GM19372 (cell line): ENCODE results near the gene EEF1A1.
A peak's percentile ranks its signal among the peaks of the same experiment; 100 is the strongest.
"Not testable (repeated sequence)": the region's sequence is repeated elsewhere in the genome, so short reads cannot be mapped to it uniquely, and the experiment has no call there.

Source experiments
- ATAC-seq: cut with Tn5 transposase; IDR thresholded peaks from one replicate; pipeline ENCODE4 v1.9.1; 2021; ENCODE audit warnings: mild to moderate bottlenecking, low read depth, moderate library complexity; ENCODE audit not compliant: unreplicated experiment

Gene EEF1A1

DNA sequence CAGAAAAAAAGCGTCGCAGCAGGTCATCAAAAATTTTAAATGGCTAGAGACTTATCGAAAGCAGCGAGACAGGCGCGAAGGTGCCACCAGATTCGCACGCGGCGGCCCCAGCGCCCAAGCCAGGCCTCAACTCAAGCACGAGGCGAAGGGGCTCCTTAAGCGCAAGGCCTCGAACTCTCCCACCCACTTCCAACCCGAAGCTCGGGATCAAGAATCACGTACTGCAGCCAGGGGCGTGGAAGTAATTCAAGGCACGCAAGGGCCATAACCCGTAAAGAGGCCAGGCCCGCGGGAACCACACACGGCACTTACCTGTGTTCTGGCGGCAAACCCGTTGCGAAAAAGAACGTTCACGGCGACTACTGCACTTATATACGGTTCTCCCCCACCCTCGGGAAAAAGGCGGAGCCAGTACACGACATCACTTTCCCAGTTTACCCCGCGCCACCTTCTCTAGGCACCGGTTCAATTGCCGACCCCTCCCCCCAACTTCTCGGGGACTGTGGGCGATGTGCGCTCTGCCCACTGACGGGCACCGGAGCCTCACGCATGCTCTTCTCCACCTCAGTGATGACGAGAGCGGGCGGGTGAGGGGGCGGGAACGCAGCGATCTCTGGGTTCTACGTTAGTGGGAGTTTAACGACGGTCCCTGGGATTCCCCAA, at the start of gene EEF1A1:
EEF1A1 (minus strand) TSS at position 345 of the 663 bp plus-strand sequence. CDS start 1,006 bp downstream, outside the sequence.
- peak; percentile 54 for ATAC-seq

DNA sequence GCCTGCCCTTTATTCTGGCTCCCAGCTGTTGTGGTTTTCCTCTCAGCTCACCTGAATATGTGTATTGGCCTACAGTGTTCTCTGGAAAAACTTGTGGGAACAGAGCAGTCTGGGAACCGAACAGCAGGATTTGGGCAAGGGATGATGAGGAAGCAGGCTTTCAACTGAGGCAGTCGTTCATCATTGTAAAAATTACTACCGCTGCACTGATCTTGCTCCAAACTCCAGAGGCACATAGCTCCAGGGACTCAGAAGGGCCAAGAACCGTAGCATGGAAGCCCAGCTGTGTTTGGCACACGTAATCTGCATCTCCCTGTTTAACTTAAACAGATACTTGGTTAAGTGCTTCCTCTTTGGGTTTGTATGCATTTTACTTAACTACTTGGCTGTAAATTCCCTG, 48.3 kb upstream of the EEF1A1 start:
- ATAC-seq, result no peak

DNA sequence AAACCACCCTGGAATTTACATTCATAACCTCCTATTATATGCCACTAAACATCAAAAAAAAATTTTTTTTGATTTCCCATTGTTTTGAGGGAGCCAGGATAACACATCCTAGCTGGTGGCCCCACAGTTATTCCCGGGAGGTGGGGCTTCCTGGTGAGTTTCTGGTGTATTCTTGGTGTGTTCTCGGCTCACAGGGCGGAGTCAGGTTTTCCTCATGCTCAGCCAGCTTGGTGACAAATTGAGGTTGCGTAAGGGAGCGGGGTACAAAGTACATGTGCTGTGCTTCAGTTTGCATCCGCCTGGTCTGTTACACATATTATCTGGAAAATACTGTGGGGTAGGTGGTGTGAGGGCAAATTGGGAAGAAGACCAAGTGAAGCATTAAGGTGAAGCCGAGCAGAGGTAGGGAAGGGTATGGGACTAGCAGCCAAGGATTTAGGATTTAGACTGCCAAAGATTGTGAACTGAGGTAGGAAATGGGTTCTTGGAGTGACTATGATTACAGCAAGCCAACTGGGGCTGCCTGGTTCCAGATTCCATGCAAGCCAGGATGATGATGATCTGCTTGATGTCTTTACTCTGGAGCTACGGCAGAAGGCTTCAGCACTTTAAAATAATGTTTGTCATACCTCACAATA, 46.2 kb upstream of the EEF1A1 start:
- ATAC-seq, result no peak

DNA sequence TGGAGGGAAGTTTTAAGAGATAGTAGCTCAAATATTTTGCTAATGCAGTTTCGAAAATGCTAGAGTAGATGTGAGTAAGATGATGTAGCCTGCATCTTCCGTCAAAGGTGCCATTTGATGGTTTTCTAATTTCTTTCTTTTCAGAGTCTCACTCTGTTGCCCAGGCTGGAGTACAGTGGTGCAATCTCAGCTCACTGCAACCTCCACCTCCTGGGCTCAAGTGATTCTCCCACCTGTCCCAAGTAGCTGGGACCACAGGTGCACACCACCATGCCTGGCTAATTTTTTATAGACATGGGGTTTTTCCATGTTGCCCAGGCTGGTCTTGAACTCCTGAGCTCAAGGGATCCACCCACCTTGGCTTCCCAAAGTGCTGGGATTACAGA, 45.6 kb upstream of the EEF1A1 start:
- not testable (repeated sequence) for ATAC-seq

DNA sequence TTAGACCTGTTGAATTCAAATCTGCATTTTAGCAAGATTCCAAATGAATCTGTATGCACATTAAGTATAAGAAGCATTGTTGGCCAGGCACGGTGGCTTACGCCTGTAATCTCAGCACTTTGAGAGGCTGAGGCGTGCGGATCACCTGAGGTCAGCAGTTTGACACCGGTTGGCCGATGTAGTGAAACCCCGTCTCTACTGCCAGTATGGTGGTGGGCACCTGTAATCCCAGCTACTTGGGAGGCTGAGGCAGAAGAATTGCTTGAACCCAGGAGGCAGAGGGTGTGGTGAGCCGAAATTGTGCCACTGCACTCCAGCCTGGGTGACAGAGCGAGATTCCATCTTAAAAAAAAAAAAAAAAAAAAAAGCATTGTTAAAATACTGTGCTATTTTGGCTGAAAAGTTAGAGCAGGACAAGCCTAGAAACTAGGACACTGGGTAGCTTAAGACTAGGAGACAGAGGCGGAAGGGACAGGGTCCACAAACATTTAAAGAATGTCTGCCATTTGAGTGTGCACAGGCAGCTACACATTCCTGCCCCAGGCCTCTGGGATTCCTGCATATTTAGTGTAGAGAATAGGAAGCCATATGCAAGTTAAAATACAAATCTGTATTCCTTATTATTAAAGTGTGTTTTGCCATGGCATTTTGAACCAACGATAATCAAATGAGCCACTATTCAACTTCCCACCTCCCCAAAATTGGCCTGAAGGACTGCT, 45.1 kb upstream of the EEF1A1 start:
- ATAC-seq, result no peak

DNA sequence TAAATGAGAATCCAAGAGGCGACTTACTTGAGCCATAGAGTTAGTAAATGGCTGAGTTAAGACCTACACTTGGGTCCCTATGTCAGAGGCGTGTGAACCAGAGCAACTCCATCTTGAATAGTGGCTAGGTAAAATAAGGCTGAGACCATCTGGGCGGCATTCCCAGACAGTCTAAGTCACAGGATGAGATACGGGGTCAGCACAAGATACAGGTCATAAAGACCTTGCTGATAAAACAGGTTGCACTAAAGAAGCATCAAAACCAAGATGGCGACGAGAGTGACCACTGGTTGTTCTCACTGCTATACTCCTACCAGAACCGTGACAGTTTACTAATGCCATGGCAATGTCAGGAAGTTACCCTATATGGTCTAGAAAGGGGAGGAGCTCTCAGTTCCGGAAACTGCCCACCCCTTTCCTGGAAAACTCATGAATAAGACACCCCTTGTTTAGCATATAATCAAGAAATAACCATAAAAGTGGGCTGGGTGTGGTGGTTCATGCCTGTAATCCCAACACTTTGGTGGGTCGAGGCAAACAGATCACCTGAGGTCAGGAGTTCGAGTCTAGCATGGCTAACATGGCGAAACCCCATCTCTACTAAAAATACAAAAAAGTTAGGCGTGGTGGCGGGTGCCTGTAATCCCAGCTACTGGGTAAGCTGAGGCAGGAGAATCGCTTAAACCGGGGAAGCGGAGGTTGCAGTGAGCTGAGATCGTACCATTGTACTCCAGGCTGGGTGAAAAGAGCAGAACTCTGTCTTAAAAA, 43.9 kb upstream of the EEF1A1 start:
- ATAC-seq, result no peak

DNA sequence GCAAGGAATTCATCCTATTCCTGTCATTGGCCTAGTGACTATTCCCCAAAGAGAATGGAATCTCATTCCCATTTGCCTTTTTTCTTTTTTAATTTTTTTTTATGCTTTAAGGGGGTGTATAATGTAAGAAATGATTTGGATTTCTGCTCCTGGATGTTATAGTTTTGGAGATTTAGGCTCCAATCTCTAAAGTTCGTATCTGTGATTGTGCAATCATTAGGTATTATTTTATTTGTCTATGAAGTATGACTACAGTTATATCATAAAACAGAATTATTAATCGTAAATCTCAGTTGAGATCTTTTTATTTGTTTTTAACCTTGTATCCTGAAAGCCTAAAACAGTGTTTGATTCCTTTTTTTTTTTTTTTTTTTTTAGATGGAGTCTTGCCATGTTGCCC, 41.7 kb upstream of the EEF1A1 start:
- ATAC-seq, result no peak

DNA sequence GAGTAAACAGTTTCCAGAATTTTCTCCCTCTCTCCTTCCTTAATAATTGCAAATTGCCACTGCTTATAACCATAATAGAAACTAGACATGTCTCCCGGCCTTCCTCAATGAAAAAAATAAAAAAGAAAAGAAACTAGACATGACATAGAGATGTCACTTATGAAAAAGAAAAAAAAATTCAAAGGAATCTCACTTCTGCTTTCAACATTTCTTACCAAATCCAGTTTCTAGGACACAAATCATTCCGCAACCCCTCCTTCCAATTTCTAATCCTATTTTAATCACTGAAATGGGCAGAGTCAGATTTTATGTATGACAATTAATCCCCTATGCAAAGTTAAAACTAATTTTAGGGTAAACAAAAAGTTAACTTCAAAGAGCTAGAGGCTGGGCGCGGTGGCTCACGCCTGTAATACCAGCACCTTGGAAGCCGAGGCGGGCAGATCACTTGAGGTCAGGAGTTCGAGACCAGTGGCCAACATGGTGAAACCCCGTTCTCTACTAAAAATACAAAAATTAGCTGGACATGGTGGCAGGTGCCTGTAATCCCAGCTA, 40.1 kb upstream of the EEF1A1 start:
- no peak for ATAC-seq

DNA sequence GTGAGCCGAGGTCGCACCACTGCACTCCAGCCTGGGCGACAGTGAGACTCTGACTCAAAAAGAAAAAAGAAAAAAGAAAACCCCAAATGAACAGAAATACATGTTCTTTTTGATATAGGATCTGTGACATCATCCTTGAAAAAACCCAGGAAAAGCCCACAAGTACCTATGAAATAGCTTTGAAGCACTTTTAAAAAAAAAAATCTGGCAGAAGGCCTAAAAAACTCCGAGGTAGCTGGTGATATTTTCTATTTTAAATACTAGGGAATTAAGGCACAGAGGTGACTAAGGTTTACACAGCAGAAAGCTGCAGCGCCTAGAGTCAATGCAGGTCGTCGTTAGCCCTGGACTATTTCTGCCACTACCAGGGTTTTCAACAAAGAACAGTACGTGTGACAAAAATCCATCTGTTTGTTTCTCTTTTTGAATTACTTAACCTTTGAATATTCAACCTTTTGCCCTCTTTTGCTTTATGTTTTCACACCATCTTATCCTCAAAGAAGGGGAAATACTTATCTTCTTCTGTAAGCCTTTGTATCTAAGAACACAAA, 39.4 kb upstream of the EEF1A1 start:
- no peak for ATAC-seq

DNA sequence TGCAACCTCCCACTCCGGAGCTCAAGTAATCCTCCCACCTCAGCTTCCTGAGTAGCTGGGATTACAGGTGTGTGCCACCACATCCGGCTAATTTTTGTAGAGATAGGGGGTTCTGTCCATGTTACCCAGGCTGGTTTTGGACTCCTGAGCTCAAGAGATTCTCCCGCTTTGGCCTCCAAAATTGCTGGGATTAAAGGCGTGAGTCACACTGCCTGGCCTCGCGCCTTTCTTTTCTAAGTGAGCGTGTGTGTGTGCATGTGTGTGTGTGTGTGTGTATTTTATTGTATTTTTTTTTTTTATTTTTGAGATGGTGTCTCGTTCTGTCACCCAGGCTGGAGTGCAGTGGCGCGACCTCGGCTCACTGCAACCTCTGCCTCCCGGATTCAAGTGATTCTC, 38.6 kb upstream of the EEF1A1 start:
- not testable (repeated sequence) for ATAC-seq

DNA sequence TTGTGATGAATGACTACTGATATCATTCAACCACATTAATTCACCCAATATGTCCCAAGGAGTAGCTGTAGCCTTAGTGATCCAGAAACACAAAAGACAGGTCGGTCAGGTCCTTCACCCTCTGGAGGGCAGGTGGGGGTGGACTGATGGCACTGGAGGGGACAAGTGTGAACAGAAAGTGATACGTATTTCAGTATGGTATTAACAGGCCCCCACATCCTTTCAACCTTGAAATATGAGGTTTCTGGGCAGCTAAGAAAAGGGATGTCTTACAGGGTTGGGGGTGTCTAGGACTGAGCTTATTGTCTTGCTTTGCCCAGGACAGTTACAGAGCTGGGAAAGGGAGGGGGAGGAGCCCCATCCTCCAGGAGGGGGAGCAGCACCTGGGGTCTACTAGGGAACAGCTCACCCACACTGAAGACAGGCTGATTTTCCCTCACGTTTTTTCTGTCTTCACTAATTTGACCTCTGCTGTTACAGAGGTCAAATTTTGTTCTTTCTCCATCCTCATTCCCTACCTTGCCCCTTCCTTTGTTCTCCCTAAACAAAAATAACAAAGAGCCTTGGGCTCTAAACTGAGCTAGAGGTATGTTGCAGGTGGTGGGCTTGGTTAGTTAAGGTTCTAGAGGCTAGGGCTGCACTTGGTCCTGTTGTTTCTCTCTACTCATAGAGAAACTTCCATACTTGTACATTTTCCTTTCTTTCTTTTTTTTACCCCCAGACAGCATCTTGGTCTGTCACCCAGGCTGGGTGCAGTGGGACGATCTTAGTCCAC, 38.0 kb upstream of the EEF1A1 start:
- ATAC-seq, result no peak

DNA sequence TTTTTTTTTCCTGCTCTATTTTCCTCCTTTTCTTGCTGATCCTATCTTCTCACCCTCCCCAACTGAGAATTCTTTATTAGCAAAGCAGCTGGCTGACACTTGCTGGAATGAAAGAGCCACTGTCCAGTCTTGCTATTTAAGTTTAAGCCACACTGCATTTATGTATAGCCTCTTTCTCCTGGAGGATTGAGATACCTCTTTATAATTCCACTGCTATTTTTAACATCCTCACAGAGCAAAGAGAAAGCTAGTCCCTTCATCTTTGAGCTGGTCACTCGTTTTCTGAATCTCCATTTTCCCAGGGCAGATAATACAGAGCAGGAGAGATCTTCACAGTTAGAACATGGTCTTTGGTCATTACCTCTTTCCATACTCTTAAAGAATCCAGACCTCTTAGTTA, 36.0 kb upstream of the EEF1A1 start:
- ATAC-seq, result no peak

DNA sequence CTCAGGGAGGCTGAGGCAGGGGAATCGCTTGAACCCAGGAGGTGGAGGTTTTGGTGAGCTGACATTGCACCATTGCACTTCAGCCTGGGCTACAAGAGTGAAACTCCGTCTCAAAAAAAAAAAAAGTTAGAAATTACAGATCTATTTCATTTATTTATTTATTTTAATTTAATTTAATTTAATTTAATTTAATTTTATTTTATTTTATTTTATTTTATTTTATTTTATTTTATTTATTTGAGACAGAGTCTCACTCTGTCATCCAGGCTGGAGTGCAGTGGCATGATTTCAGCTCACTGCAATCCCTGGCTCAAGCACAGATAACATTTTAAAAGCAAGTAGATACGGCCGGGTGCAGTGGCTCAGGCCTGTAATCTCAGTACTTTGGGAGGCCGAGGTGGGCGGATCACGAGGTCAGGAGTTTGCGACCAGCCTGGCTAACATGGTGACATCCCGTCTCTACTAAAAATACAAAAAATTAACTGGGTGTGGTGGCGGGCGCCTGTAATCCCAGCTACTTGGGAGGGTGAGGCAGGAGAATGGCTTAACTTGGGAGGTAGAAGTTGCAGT, 34.6 kb upstream of the EEF1A1 start:
- ATAC-seq, result not testable (repeated sequence)

DNA sequence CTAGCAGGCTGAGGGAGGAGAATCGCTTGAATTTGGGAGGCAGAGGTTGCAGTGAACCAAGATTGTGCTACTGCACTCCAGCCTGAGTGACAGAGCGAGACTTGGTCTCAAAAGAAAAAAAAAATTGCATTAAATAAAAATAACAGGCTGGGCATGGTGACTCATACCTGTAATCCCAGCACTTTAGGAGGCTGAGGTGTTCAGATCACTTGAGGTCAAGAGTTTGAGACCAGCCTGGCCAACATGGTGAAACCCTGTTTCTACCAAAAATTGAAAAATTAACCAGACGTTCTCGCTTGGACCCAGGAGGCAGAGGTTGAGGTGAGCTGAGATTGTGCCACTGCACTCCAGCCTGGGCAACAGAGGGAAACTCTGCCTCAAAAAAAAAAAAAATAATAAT, 30.3 kb upstream of the EEF1A1 start:
- not testable (repeated sequence) for ATAC-seq

DNA sequence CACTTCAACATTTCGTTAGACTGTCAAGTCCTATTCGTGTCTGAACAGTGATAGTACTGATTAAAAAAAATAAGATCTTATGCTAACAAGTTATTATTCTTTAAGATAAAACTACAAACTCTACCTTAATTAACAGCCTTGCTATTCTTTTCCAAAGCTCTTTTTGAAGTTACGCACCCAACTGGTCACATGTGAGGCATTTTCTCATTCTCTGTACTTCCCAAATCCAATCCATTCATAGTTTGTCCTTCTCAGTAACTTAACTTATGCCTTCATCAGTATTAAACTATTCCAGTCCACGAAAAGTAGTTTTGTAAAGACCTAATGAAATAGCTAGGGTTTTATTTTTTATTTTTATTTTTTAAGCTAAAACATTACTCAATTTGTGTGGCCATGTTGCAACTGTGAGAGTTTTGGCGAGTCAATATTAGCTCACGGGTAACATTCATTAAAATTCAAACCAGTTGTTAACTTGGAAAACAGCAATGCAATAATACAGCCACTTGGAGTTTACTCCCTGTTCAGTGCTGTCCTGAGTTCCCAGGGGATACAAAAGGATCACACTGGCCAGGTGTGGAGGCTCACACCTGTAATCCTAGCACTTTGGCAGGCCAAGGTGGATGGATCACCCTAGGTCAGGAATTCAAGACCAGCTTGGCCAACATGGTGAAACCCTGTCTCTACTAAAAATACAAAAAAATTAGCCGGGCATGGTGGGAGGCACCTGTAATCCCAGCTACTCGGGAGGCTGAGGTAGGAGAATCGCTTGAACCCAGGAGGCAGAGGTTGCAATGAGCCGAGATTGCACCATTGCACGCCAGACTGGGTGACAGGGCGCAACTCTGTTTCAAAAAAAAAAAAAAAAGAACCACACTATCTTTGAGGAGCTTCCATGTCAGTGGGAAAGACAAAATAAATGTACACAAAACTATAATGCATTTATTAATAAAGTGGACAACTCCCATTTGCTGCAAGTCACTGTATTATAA, 27.9 kb upstream of the EEF1A1 start:
- no peak for ATAC-seq

DNA sequence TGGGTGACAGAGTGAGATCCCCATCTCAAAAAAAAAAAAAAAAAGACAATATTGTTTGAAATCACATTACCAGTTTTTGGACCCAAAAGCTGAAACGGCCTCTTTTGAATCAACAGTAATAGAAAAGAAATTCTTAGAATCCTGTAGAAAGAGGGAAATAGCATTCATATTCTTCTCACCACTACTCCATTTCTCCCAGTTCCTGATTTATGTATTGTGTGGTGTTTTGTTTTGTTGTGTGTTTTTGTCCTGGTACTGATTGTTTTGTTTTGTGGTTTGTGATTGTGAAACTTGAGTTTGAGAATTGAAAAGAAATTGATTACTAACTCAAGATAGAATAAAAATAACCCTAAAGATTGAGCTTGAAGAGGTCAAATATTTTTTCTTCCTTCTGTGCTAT, 26.2 kb upstream of the EEF1A1 start:
- no peak for ATAC-seq

DNA sequence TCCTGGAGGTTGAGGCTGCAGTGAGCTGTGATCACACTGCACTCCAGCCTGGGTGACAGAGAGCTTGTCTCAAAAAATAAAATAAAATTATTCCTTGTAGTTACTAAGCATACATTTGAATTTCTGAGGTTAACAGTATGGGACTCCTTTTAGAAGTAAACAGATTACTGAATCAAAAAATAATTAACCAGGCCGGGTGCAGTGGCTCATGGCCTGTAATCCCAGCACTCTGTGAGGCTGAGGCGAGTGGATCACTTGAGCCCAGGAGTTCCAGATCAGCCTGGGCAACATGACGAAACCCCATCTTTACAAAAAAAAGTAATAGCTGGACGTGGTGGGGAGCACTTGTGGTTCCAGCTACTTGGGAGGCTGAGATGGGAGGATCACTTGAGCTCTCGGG, 22.1 kb upstream of the EEF1A1 start:
- no peak for ATAC-seq

DNA sequence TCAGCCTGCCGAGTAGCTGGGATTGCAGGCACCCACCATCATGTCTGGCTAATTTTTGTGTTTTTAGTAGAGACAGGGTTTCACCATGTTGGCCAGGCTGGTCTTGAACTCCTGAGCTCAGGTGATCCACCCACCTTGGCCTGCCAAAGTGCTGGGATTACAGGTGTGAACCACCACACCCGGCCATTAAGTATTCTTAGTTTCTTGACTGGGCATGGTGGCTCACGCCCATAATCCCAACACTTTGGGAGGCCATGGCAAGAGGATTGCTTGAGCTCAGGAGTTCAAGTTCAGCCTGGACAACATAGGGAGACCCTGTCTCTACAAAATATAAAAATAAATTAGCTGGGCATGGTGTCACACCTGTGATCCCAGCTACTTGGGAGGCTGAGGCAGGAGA, 21.6 kb upstream of the EEF1A1 start:
- ATAC-seq, result not testable (repeated sequence)
